Astrocyte of the cerebellum (primary cell): Measurements from ENCODE around the gene BANP.
A peak's percentile ranks its signal among the peaks of the same experiment; 100 is the strongest.
"Not testable (repeated sequence)": the region's sequence is repeated elsewhere in the genome, so short reads cannot be mapped to it uniquely, and the experiment has no call there.

Experiments
- DNase-seq: peaks from one replicate; pipeline ENCODE4 v3.0.0-alpha.2; 2011; ENCODE audit warnings: low read depth
- H3K4me3 ChIP-seq: 2 replicates; pipeline ENCODE4 v1.5.1; 2011; ENCODE audit warnings: mild to moderate bottlenecking, low read depth, low read length, moderate library complexity
- in situ Hi-C: cut with HindIII; loops from 2 replicates; pipeline ENCODE4 v1.10.0; 2017; ENCODE audit warnings: low sequenced_read_pairs
- TF ChIP-seq, protein P1 (sequence below): IDR thresholded peaks from 2 replicates; pipeline ENCODE4 v1.5.1; 2012; ENCODE audit warnings: low read length, low read depth, moderate library complexity, mild to moderate bottlenecking; ENCODE audit errors: missing control alignments

Gene BANP

DNA sequence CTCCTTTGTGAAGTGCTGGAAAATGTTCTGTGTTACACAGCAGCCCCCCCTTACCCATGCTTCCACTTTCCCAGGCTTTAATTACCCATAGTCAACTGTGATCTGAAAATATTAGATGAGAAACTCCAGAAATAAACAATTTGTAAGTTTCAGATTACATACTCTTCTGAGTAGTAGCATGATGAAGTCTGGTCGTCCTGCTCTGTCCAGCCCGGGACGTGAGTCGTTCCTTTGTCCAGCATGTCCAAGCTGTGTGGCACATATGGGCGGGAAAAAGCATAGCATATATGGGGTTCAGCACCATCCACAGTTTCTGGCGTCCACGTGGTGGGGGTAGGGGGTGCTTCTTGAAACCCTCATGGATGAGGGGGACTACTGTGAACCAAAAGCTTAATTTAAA lies 83.5 kb downstream of the BANP start:
- no peak overlapping the region for H3K4me3 ChIP-seq
- TF ChIP-seq, protein P1, sequence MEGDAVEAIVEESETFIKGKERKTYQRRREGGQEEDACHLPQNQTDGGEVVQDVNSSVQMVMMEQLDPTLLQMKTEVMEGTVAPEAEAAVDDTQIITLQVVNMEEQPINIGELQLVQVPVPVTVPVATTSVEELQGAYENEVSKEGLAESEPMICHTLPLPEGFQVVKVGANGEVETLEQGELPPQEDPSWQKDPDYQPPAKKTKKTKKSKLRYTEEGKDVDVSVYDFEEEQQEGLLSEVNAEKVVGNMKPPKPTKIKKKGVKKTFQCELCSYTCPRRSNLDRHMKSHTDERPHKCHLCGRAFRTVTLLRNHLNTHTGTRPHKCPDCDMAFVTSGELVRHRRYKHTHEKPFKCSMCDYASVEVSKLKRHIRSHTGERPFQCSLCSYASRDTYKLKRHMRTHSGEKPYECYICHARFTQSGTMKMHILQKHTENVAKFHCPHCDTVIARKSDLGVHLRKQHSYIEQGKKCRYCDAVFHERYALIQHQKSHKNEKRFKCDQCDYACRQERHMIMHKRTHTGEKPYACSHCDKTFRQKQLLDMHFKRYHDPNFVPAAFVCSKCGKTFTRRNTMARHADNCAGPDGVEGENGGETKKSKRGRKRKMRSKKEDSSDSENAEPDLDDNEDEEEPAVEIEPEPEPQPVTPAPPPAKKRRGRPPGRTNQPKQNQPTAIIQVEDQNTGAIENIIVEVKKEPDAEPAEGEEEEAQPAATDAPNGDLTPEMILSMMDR: no peak
- in situ Hi-C loops: no loop called here
- no peak for DNase-seq

DNA sequence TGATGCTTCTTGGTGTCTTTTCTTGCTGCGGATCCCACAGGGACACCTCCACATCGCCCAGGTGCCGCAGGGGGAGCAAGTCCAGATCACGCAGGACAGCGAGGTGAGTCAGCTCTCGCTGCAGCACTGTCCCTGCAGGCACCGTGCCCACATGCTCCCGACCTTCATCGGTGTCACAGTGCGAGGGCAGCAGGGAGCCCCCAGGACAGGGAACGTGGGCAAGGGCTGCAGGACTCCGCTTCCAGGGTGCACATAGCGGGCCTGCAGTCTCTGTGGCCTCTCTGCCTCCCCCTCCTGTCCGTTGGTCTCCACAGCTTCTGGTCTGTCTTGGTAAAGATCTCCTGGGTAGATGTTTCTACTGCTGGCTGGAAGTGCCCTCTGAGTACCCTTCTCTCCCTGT lies 84.1 kb downstream of the BANP start:
- no peak overlapping the region for H3K4me3 ChIP-seq
- DNase-seq: no peak
- TF ChIP-seq, protein P1: peak; percentile 11
- in situ Hi-C loops: no loop called here

DNA sequence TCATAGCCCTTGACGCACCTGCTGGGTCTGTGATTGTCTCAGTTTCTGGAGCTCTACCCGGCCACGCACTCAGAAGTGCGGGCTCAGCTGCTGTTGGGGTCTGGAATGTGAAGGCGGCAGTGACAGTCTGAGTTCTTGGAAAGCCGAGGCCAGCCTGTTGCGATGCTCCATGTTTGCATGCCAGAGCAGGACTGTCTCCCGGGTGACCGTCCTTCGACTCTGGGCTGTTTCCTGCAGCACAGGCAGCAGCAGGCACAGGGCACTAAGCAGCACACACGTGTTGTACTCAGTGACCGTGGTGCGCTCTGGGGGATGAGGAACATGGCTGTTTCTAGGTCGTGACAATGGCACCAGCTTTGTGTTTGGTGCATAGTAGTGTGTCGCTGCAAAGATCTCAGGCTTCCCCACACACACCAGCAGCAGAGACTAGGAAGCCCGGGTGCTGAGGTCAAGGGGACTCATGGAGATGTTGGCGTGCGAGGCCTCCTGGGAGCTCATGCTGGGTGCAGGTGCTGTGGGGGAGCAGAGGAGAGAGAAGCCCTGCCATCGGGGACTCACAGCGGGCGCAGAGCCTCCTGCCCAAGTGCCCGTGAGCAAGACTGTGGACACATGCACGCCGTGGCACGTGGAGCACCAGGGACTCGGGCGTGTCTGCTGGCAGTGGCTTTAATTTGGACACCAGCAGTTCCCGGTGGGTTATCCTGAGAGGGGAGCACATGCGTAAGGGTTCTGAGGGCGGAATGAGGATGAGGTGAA lies 84.8 kb downstream of the BANP start:
- H3K4me3 ChIP-seq, in situ Hi-C loops, DNase-seq: not testable (repeated sequence)

DNA sequence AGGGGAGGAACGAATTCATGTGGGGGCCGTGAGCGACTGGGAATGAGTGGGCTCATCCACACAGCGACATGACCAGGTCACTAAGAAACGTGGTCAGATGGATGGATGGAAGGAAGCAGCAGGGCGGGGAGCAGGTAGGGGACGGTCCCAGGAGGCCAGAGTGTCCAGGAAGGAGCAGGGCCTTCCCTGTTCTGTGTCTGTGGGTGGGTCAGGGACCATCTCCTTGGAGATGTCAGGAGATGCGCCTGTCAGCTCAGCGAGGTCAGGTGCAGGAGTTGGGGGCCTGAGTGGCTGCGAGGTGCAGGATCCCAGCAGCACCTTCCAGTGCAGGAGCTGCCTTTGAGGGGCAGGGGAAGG lies 85.4 kb downstream of the BANP start:
- in situ Hi-C loops, DNase-seq, H3K4me3 ChIP-seq: not testable (repeated sequence)

DNA sequence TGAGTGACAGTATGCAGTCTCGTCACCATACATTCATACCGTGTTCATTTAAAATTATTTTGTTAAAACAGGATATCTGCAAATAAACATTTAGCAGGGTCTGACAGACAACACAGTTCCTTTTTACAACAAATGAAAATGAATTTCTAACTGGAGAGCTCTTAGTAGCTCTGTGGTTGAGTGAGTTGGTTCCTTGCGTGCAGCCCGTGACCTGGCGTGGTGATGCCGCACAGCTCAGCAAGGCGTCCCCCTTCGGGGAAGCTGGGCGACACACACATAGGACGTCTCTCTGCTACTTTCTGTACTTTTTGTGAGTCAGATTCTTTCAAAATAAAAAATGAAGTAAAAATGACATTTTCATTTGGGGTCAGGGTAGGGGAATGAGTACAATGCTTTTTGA lies 86.1 kb downstream of the BANP start:
- DNase-seq, H3K4me3 ChIP-seq, in situ Hi-C loops: not testable (repeated sequence)

DNA sequence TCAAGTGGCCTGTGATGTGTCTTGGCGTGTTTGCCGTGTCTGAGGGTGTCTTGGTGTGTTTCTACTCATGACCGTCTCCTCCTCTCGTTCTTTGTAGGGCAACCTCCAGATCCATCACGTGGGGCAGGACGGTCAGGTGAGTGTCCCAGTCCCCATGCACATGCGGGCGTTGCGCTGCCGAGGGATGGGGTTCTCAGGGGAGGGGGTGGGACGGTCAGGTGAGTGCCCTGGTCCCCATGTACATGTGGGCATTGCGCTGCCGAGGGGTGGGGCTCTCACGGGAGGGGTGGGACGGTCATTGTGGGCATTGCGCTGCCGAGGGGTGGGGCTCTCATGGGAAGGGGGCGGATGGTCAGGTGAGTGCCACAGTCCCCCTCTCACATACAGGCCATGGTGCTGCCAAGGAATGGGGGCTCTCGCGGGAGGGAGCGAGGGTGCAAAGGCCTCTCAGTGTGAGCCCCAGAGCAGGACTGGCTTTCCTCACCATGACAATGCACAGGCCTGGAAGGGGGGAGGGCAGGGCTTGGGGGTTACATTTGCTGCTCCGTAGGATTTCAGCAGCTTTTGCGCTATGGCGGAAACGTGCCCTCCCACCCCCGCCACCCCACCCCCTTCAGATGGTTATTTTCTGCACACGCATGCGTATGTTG lies 86.8 kb downstream of the BANP start:
- H3K4me3 ChIP-seq, in situ Hi-C loops, DNase-seq: not testable (repeated sequence)

DNA sequence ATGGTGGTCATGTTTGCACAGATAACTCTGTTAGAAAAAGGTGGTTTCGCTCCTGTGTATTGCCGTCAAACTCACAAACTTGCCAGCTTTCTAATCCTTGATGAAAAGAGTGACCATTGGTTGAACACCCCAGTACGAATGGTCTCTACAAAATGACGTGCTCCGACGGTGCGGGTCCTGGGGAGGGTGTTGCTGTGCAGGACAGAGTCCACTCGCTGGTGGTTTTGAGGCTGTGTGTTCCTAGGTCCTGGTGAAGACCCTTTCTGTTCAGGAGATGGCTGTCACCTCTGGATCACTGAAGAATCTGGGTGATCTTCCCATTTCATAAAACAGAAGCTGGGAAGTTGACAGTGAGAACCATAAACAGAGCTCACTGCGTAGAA lies 87.3 kb downstream of the BANP start:
- in situ Hi-C loops, H3K4me3 ChIP-seq, DNase-seq: not testable (repeated sequence)

DNA sequence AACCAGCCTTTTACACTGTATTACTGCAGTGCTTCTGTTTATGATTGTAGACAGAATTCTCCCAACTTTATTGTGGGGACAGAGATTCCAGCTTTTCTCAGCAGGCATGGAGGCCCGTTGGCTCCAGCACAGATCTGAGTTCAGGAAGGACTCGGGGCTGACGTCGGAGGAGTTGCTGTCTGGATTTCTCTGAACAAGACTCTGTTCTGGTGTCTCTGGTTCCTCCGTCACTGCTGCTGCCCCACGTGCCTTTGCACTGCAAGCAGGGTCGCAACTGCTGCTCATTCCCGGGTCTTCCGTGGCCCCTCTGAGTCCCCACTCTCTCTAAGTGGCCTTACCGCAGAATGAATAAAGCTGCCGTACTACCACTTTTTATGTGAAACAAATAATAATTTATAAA lies 88.4 kb downstream of the BANP start:
- no peak for DNase-seq
- no peak overlapping the region for H3K4me3 ChIP-seq
- TF ChIP-seq, protein P1: no peak
- in situ Hi-C loops: no loop called here

DNA sequence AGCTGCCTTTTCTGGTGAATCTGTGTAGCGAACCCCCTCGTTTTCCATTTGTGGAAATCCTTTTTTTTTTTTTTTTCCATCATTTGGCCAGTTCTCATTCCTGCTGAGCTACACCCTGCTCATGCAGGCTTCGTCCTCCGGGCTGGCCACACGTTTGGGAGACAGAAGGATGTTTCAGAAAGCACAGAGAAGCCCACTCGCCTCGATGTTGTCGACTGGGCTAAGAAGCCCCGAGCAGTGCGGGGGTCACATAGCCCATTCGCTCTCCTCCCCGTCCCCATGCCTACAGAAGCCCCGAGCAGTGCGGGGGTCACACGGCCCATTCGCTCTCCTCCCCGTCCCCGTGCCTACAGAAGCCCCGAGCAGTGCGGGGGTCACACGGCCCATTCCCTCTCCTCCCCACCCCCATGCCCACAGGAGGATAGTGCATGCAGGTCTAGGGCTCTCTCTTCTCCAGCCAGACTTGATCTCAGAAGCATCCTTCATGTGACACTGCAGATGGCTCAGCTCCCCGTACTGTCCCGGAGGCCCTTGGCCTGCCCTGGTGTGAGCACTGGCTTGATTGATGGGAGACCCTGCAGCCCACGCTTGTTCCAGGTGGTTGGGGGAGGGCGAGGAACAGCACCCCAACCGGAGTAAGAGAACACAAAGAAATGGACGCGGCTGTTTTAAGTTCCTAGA lies 89.1 kb downstream of the BANP start:
- H3K4me3 ChIP-seq, DNase-seq, in situ Hi-C loops: not testable (repeated sequence)

DNA sequence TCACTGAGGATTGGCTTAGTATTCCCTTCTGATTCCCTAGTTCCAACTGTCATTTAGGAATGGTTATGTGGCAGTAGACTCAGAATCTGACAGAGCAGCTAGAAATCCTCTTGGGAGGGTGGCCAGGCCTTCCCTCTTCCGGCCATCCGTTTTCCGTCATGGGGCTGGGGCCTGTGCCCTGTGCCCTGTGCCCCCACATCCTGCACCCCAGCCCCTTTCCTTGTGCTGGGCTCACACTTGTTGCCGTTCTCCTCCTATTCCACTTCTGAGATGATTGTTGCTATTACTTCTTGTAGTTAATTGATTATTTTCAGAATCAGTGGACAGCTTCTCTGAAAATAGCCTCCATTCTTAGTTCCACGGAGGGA lies 89.6 kb downstream of the BANP start:
- DNase-seq, H3K4me3 ChIP-seq, in situ Hi-C loops: not testable (repeated sequence)

DNA sequence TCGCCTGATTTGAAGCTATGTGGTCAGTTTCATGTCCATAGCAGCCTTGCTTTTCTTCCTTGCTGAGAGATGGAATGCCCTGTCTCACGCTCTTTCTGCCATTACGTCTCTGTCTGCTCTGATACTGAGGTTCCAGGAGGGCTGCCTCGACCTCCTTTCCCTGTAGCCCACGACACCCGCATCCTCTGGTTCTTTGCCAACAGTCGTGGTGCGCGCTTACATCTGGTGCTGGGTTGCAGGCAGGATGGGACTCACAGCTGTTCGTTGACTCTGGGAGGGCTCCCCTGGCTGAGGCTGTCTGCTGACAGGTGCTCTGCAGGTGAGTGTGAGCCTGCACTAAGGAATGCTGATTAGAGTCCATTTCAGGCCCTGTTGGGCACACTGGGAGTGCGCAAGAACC lies 90.3 kb downstream of the BANP start:
- in situ Hi-C loops, DNase-seq, H3K4me3 ChIP-seq: not testable (repeated sequence)

DNA sequence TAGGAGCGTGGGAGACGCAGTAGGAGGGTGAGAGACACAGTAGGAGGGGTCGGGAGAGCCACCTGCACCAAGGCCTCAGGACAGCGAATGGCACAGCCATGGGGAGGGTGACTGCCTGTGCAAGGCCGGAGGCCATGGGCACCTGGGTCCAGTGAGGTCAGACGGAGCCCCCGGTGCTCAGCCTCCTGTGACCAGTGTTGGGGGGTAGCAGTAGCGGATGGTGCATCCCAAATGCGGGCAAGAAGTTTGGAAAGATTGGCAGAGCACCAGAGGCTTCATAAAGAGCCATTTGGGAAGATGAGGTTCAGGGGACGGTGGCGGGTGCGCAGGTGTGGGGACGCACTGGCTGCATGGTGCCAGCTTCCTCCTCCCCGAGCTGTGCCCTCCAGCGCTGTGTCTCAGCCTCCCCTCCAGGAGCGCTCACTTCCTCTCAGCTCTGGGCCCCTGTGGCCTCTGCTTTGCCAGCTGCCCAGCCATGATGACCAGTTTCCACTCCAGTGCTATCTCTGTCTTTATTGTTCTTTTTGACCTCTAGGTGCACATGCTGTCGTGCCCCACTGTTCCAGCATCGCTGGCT lies 90.8 kb downstream of the BANP start:
- in situ Hi-C loops, H3K4me3 ChIP-seq, DNase-seq: not testable (repeated sequence)

DNA sequence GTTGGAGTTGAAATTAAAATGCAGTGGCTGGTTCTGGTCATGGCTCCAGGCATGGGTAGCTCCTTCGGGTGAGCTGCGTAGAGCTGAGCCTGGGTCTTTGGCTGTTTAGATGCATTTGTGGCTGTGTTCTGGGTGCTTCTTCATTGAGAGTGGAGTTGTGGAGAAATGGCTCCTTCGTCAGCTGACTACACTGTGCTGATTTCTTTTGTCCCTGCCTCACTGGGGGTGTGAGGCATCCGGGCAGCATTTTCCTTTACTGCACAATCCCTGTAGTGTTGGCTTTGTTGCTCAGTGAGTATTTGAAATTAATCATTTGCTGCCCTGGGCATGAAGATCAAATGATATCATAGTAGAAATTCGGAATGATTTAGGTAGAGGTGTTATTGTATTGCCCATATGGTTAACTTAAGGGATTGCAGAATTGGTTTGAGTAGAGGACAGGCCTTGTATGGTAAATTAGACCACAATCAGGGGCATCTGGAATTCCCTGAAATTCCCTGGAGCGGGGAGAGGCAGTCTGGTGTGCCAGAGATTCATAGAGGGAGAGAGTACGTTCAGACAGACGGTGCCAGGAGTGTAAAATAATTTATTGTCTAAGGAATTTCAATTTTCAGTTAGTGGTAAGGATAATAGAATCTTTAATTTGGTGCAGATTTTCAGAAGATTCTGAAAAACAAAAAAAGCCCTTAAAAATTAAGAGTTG lies 92.1 kb downstream of the BANP start:
- in situ Hi-C loops, DNase-seq, H3K4me3 ChIP-seq: not testable (repeated sequence)
